Aorta (tissue), 5 donors: ENCODE data around the gene TCTA. TPM values are rescaled to one million over a fixed set of nuclear protein-coding genes. Genes with fewer than 3 reads are reported as not detected.
A peak's percentile ranks its signal among the peaks of the same experiment; 100 is the strongest.
"Not testable (repeated sequence)": the region's sequence is repeated elsewhere in the genome, so short reads cannot be mapped to it uniquely, and the experiment has no call there.

Source experiments
- ATAC-seq: fragments of 200-7000 bp; cut with Tn5 transposase; one replicate; pipeline ENCODE4 v1.9.1; 2022; ENCODE audit warnings: moderate library complexity; ENCODE audit not compliant: low FRiP score
- DNase-seq, 2 donors: peaks; one replicate each; pipeline ENCODE4 v3.0.0-alpha.2; 2020
- H3K27ac ChIP-seq, 2 donors: one replicate each; pipeline ENCODE4 v1.5.1; 2013; ENCODE audit warnings: low read length in 2 of 2, mild to moderate bottlenecking in 2 of 2, moderate library complexity in 2 of 2, control low read depth in 1 of 2, inconsistent platforms in 1 of 2, low read depth in 1 of 2
- H3K27me3 ChIP-seq, 2 donors: one replicate each; pipeline ENCODE4 v1.6.1; 2013; ENCODE audit warnings: control low read depth in 1 of 2, low read length in 1 of 2, mild to moderate bottlenecking in 1 of 2, moderate library complexity in 1 of 2; ENCODE audit not compliant: insufficient read depth in 2 of 2, control insufficient read depth in 1 of 2
- H3K36me3 ChIP-seq, 2 donors: one replicate each; pipeline ENCODE4 v1.6.1; 2013; ENCODE audit warnings: control low read depth in 1 of 2, low read length in 1 of 2, mild to moderate bottlenecking in 1 of 2; ENCODE audit not compliant: insufficient read depth in 2 of 2, control insufficient read depth in 1 of 2
- H3K4me1 ChIP-seq, 2 donors: one replicate each; pipeline ENCODE4 v1.6.1; 2013; ENCODE audit warnings: low read length in 2 of 2, control low read depth in 1 of 2, mild to moderate bottlenecking in 1 of 2, moderate library complexity in 1 of 2; ENCODE audit not compliant: insufficient read depth in 2 of 2, control insufficient read depth in 1 of 2
- H3K4me3 ChIP-seq, 2 donors: one replicate each; pipeline ENCODE4 v1.5.1; 2013; ENCODE audit warnings: low read length in 2 of 2, control low read depth in 1 of 2, mild to moderate bottlenecking in 1 of 2
- H3K9me3 ChIP-seq: one replicate; pipeline ENCODE4 v1.6.1; 2013; ENCODE audit warnings: mild to moderate bottlenecking, low read length; ENCODE audit not compliant: control insufficient read depth
- WGBS, 2 donors: extraction: QIAGEN DNeasy Blood & Tissue Kit; methylation state at CpG; one replicate each; pipeline ENCODE4 v1.1.7; 2013; 5-methylcytosine and 5-hydroxymethylcytosine counted together
- intact Hi-C, 2 donors: fragments of 100-400 bp; cut with DNase I; formaldehyde crosslinking; loops; one replicate each; pipeline versions ENCODE4 v1.14.2 to v1.15.0; 2022
- polyA plus RNA-seq, 2 donors: library from polyadenylated mRNA; stranded (reverse); fragments of 200-250 nt; gene quantifications; one replicate each; pipeline ENCODE4 v1.2.3, GENCODE V29; 2013
- total RNA-seq, 2 donors: library from RNA; stranded (reverse); fragmentation: NEBNext Ultra II Directional; extraction: Animal tissue kit (Norgen Biotek cat#: 25700); gene quantifications; one replicate each; pipeline ENCODE4 v1.2.1, GENCODE V29; 2021
- donor health status: healthy with polysubstance abuse.
- donor health status: Bipolar disorder and iron deficiency.
- donor health status: DM: no; HTN: no; CAD: no.
- donor health status: DM: no; HTN: no; CAD: no.
- donor health status: DM: yes; HTN: yes; CAD: no.

The TCTA gene
- total and polyA plus RNA-seq, 4 donors = 23.8 to 27.3 (median 26.0) TPM

- WGBS, 2 donors = 9 to 11% methylated on average over 9 of the region's 9 CpGs
- H3K36me3 ChIP-seq, H3K27me3 ChIP-seq, intact Hi-C loops, H3K9me3 ChIP-seq, ATAC-seq, H3K4me3 ChIP-seq: not testable (repeated sequence)
- peaks cover 0 to 15% of the 10 kb centered on the region in 2 donors for H3K4me1 ChIP-seq
- H3K27ac ChIP-seq = peak overlapping the region in 1 of 2 donors; percentile 33
- peak in 1 of 2 donors; percentile 33 for DNase-seq
Measured at GRCh38 chr3:49405570-49405969, 6.7 kb upstream of the TCTA start.

GRCh38 chr3:49406571-49407565 lies 5.4 kb upstream of the TCTA start:
- WGBS, 2 donors = 55 to 58% methylated on average over 17 of the region's 17 CpGs
- DNase-seq = peak in 1 of 2 donors; percentile 61
- H3K4me1 ChIP-seq = peaks cover 0 to 15% of the 10 kb centered on the region in 2 donors
- ATAC-seq = no peak
- no peak overlapping the region for H3K4me3 ChIP-seq
- H3K36me3 ChIP-seq = no peaks in the 10 kb centered on the region
- no peaks in the 10 kb centered on the region for H3K9me3 ChIP-seq
- intact Hi-C loops = no loop called here
- no peaks in the 10 kb centered on the region for H3K27me3 ChIP-seq
- peak overlapping the region in 1 of 2 donors; percentile 1 for H3K27ac ChIP-seq

GRCh38 chr3:49410066-49410845 lies 2.0 kb upstream of the TCTA start:
- Histone ChIP-seq H3K4me1 (peaks cover 0 to 15% of the 10 kb centered on the region in 2 donors), H3K36me3 (no peaks in the 10 kb centered on the region), H3K27me3 (no peaks in the 10 kb centered on the region), H3K27ac (peak overlapping the region in 1 of 2 donors; percentile 47), H3K4me3 (peak overlapping the region; percentile 68 to 97), H3K9me3 (no peaks in the 10 kb centered on the region)
- 13 to 15% methylated on average over 4 of the region's 4 CpGs for WGBS, 2 donors
- DNase-seq (no peak), ATAC-seq (no peak)
- intact Hi-C loops = loop anchor here in 1 of 2 donors (5.0 kb wide), 3 partner anchors 53 to 318 kb away; partner anchors contain the start of genes GPX1, QRICH1 and USP4

GRCh38 chr3:49410846-49411534 lies 1.2 kb upstream of the TCTA start:
- Histone ChIP-seq H3K4me3 (peak overlapping the region; percentile 68 to 97), H3K27me3 (no peaks in the 10 kb centered on the region), H3K36me3 (peaks cover 0 to 2% of the 10 kb centered on the region in 2 donors), H3K27ac (peak overlapping the region; percentile 87 to 97), H3K9me3 (no peaks in the 10 kb centered on the region), H3K4me1 (peaks cover 0 to 12% of the 10 kb centered on the region in 2 donors)
- WGBS, 2 donors = 0% methylated on average over 33 of the region's 33 CpGs
- ATAC-seq = no peak
- DNase-seq = no peak
- intact Hi-C loops = loop anchor here in 1 of 2 donors (5.0 kb wide), 3 partner anchors 54 to 319 kb away; partner anchors contain the start of genes GPX1, QRICH1 and USP4

GRCh38 chr3:49411535-49411967 lies 672 bp upstream of the TCTA start:
- WGBS, 2 donors = 0 to 1% methylated on average over 33 to 59 of the region's 59 CpGs

GRCh38 chr3:49412632-49413337 lies 562 bp downstream of the TCTA start:
- ATAC-seq (no peak), DNase-seq (no peak)
- intact Hi-C loops = loop anchor here in 1 of 2 donors (2.0 to 5.0 kb wide), 4 partner anchors 55 to 320 kb away; partner anchors contain the start of genes DAG1, GPX1, QRICH1 and USP4
- H3K9me3 ChIP-seq = no peaks in the 10 kb centered on the region
- peak overlapping the region; percentile 31 to 54 for H3K27ac ChIP-seq
- peak overlapping the region; percentile 52 to 58 for H3K4me3 ChIP-seq
- H3K4me1 ChIP-seq = peaks cover 0 to 12% of the 10 kb centered on the region in 2 donors
- H3K36me3 ChIP-seq = peaks cover 0 to 5% of the 10 kb centered on the region in 2 donors
- 18 to 19% methylated on average over 14 to 16 of the region's 16 CpGs for WGBS, 2 donors
- no peaks in the 10 kb centered on the region for H3K27me3 ChIP-seq

More at GRCh38 chr3:49411535-49411967, 672 bp upstream of the TCTA start:
- ATAC-seq = peak; percentile 44
- H3K27me3 ChIP-seq = no peaks in the 10 kb centered on the region
- H3K4me1 ChIP-seq = peaks cover 0 to 12% of the 10 kb centered on the region in 2 donors
- peaks cover 0 to 2% of the 10 kb centered on the region in 2 donors for H3K36me3 ChIP-seq
- peak overlapping the region; percentile 68 to 97 for H3K4me3 ChIP-seq
- DNase-seq = peak; percentile 78 to 85
- H3K9me3 ChIP-seq = no peaks in the 10 kb centered on the region
- peak overlapping the region; percentile 87 to 97 for H3K27ac ChIP-seq
- intact Hi-C loops = loop anchor here in 1 of 2 donors (5.0 kb wide), 3 partner anchors 54 to 319 kb away; partner anchors contain the start of genes GPX1, QRICH1 and USP4

- ATAC-seq (no peak), DNase-seq (no peak)
- intact Hi-C loops = loop anchor here in 1 of 2 donors (2.0 to 5.0 kb wide), 4 partner anchors 56 to 321 kb away; partner anchors contain the start of genes DAG1, GPX1, QRICH1 and USP4
- Histone ChIP-seq H3K4me3 (peak overlapping the region in 1 of 2 donors; percentile 52), H3K27me3 (no peaks in the 10 kb centered on the region), H3K9me3 (no peaks in the 10 kb centered on the region), H3K27ac (peak overlapping the region in 1 of 2 donors; percentile 54), H3K4me1 (peaks cover 0 to 12% of the 10 kb centered on the region in 2 donors), H3K36me3 (peaks cover 0 to 5% of the 10 kb centered on the region in 2 donors)
- WGBS, 2 donors = 82 to 89% methylated on average over 6 of the region's 6 CpGs
Measured at GRCh38 chr3:49413338-49413734, 1.1 kb downstream of the TCTA start.
